ENCODE results near the gene PEA15.

The PEA15 gene

DNA sequence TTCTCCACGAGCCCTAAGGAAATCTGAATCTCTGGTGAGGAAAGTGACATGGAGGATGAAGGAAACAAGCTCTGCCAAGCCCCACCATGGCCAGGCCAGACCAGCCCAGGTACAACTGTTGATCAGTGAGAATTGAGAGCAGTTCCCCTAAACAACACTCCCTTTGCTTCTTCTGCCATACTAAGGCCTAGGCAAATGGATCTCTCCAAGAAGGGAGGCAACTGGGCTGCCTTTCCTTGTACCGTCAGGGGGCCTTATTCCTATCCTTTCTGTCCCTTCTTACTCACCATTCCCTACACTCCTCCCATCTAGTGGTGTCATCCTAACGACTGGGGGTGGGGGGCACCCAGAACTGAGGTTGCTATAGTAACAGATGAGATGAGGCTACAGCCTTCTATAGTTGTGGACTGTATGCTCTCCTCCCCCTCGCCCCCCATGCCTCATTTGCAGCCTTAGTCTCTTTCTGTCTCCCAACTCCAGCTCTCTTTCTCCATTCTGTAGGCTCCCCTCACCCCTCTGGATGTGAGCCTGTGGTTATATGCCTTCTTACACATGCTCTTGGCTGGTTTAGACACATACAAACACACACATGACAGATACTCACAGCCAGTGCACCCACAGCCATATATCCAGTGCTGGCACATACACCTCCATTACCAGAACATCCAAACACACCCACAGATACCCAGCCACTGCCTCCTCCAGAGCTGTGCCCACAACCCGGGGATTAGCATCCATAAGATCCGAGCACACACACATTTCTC, 3.6 kb downstream of the PEA15 start:
- no peak for DNase-seq (ENCODE audit: low read depth)

DNA sequence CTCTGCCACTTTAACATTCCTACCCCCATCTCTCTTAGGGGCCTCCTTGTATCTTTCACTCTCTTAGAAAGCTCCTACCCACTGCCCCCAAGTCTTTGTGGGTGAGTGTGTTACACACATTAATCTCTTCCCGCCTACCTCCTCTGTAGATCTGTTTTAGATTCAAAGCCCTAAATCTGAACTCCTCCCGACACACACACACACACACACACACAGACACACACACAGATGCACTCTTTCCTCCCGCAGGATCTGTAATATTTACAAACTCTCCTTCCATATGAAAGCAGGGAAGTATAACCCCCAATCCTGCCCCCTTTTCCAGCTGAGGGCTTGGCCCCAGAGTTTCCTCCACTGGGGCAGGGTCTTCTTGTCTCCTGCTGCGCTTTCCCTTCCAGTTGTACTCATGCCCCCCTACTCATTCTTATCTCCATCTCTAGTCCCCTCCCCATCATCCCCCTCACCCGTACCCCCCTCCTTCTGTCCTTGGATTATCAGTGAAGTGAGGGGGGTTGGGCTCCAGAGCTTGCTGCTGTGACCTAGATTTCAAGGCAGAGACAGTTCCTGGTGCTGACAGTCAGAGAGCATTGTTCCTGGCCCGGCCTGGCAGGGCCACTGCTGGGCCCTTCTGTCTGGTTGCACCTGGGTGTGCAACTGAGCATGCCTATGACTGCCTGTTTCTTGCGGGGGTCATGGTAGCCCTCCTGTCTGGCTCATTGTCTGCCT, 4.3 kb downstream of the PEA15 start:
- DNase-seq (ENCODE audit: low read depth): no peak

DNA sequence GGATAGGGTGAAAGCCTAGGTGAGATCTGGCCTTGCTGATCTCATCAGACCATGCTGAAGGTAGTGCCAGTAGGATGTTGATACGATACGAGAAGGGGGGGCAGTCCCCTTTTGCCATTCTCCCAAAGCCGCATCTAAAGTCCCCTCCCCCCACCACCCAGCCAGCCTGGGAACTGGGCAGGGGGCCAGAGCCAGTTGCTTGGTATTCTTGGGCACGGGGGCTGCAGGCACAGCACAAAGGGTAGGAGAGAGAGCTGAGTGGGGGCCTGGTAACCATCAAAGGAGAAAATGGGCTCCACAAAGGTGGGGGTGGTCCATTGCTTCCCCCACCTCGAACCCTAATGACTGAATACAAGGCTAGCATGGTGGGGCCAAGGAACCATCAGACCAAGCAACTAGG, 5.4 kb downstream of the PEA15 start:
- no peak for DNase-seq (ENCODE audit: low read depth)

DNA sequence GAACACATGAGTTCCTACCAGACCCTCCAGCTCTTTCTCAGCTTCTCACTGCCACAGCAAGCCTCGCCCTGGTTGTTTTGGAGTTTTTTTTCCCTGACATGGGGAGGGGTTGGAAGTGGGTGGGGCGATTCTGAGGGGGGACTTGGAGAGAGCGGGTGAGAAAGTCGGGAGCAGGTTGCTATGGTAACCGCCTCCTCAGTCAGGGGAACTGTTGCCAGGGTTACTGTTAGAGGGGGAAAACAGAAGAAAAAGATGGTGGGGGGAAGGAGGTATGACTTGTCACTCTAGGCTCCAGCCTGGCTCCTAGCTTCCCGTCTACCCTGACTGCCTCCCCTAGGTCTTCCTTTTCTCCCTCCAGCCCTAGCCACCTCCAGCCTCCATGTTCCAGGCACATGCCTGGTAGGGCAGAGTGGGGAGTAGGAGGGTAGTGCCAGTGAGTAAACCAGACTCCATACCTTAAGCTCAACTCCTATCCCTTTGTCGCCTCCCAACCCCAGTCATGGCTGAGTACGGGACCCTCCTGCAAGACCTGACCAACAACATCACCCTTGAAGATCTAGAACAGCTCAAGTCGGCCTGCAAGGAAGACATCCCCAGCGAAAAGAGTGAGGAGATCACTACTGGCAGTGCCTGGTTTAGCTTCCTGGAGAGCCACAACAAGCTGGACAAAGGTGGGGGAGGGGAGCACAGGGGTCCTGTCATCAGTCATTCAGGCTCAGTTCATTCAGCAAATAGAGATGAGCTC, 6.0 kb downstream of the PEA15 start:
- DNase-seq (ENCODE audit: low read depth): no peak

DNA sequence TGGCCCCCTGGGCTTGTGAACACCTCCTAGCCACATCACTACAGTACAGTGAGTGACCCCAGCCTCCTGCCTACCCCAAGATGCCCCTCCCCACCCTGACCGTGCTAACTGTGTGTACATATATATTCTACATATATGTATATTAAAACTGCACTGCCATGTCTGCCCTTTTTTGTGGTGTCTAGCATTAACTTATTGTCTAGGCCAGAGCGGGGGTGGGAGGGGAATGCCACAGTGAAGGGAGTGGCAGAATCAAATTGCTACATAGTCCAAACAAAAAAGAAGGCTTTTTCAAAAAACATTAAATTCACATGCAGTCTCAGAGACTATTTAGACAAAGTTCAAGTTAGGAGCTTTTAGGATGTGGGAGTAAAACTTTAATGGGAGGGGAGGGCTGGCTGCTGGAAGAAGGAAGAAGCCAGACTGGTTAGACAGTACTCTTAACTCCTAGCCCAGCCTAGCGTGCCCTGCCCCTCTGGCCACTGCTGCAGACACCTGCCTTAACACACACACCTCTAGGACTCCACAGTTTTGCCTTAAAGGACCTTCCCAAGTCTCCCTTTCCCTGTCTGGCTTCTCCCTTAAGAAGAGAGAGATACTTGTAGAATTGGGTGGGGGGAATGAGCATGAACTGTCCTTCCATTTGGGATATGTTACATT, 9.4 kb downstream of the PEA15 start:
- no peak for DNase-seq (ENCODE audit: low read depth)

DNA sequence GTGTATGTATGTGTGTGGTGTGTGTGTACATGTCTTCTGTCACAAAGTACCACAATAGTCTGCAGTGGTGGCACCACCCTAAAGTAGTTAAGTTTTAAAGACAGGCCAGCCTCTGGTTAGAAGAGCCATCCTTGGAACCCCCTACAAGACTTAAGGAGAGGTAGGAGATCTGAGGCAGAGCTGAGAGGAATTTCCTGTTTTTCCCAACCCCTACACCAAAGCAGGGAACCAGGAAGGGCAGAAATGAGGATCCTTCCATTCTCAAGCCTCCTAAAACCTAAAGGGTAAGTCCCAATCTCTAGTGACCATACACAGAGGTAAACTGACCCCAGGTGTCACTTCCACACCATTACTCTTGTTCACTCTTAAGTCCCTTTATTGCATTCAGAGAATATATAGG, 11.1 kb downstream of the PEA15 start:
- no peak for DNase-seq (ENCODE audit: low read depth)

DNA sequence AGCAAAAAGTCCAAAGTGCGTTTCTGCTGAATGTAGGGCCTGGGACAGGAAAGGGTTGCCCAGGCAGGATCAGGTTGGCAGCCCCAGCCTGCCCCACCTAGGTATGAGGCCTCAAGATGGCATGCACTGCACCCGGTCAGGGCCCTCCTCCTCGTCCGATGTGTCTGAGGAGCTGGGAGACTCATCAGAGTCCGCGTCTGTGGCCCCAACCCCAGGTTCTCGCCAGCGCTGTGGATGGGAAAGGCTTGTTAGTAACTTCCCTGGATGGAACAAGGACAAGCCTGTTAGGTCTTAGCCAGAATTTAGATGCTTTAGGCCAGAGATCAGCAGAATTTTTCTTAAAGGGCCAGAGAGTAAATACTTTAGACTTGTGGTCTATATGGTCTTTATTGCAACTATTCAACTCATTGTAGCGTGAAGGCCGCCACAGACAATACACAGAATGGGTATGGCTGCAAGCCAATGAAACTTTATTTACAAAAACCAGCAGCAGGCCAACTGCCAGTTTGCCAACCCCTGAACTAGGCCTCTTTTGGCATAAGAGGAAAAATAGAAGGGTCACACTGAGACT, 12.4 kb downstream of the PEA15 start:
- no peak for DNase-seq (ENCODE audit: low read depth)

DNA sequence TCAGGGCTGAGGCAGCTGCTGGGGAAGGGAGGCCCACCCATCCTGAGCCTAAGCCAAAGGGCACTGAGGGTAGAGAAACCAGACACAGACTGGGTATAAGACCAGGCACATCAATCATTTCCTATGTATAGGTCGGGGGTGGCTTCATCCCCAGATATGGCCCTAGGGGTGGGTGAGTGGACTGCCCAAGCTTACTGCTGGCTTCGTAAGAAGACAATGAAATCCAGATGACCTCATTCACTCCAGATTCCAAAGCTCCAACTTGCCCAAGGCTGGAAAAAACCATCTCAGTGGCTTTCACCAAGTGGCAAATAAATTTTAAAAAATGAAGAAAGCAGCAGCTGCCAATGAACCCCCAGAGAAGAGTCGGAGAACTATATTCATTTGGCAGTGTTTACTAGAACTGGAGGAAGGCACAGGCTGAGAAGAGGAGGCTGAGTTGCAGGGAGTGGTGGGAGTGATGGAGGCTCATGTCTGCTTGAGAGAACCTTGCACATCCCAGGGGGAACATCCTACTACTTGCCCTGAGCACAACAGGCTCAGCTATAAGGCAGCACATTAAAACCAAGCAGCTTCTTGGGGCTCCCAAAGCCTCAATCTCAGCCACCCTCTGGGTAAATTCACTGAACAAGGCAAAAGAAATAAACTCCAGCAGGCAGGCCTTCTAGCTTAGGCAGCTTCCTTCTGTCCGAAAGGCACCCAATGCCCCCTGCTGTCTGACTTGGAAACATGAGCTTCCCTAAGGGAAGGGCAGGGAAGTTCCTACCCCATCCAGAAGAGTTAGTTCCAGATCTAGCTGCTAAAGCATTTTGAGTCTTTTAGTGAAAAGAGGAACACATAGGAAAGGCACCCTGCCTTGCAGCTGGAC, 14.1 kb downstream of the PEA15 start:
- no peak for DNase-seq (ENCODE audit: low read depth)

DNA sequence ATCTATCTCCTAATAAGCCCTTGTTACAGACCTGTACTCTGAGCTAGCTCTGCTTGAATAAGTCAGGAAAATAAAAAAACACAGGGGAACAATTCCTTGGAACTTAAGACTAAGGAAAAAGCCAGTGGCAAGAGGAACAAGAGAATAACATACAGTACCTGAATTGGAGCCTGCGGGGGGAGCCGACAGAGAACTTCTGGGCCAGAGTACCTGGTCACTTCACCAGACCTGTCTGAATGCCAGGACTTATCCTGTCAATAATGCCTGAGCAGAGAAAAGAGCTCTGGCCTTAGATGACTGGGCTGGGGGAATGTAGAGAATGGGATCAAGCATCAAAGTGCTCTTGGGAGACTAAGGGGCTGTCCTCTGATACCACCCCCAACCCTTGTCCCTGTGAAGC, 15.1 kb downstream of the PEA15 start:
- DNase-seq (ENCODE audit: low read depth): no peak

DNA sequence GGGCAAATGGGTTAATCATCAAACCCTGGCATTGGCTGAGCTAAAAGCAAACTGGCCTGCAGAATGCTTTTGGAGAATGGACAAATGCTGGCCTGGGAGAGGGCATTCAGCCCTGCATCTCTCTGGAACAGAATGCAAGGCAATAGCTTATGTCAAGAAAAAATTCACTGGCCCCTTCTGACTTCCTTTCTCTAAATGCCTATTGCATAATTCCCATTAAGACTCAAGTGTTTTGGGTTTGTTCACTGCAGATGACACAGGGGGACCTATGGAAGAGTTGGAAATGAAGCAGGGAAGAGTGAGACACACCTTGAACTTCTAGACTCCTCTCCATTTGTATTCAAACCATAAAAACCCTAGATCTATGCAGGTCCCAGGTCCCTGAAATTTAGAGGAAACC, 15.9 kb downstream of the PEA15 start:
- no peak for DNase-seq (ENCODE audit: low read depth)

DNA sequence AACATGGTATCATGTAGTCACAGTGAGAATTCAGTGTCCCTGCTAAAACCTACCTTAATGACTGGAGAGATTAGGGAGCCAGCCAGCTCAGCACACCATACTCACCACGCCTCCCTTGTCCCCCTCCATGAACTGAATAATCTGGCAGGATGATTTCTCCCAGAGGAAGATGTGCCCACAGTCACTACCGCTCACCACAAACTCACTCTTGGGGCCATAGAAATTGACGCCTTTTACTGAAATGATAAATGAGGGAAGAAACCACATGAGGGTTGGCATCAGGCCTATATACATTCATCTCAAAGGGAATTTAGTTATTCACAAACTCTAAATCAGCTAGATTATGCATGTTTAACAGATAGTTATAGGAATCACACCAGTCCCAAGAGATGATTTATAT, 17.4 kb downstream of the PEA15 start:
- DNase-seq (ENCODE audit: low read depth): no peak

DNA sequence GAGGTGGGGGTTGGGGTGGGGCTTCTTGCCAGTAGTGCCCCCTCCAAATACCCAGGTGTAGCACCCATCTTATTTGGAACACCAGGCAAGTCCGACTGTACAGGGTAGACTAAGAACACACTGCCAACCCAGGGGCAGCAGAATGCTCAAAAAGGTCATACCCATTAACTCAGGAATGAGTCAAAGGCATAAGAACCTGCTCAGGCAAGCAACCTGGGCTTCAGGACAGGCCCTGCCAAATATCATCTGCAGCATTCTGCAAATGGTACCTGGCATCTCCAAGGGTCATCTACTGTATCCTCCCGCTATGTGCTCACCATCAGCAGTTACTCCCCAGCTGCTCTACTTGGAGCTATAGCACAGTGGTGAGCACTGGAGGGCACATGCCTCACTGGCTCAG, 19.4 kb downstream of the PEA15 start:
- DNase-seq (ENCODE audit: low read depth): no peak

DNA sequence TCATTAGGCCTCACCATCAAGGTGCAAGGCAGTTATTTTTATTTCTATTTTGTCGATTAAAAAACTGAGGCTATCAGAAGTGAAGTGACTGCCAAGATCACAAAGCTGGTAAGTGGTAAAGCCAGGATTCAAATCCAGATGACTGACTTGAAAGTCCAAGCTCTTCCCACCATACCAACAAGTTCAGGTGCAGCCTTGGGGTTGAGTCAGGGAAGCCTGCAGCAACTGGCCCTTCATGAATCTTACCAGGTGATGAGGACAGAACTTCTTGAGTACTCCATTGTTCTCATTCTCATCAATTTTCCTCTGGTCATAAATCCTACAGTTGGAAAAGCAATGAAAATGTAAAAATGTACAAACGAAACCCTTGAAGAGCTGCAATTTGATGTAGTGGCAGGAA, 20.2 kb downstream of the PEA15 start:
- no peak for DNase-seq (ENCODE audit: low read depth)

DNA sequence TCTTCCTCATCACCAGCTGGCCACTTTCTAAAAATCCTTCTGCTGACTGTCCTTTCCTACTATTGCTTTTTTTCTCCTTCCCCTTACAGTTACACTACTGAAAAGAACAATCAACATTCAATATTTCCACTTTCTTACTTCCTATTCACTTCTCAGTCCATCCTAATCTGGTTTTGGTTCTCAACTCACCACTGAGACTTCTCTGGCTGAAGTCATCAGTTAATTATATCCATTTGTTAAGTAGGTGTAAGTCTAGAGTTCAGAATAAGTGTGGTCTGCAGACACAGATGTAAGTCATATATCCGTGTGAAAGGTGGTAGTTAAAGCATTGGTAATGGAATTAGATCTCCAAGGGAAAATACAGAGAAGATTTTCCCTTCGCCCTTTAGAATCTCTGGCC, 21.4 kb downstream of the PEA15 start:
- DNase-seq (ENCODE audit: low read depth): no peak

DNA sequence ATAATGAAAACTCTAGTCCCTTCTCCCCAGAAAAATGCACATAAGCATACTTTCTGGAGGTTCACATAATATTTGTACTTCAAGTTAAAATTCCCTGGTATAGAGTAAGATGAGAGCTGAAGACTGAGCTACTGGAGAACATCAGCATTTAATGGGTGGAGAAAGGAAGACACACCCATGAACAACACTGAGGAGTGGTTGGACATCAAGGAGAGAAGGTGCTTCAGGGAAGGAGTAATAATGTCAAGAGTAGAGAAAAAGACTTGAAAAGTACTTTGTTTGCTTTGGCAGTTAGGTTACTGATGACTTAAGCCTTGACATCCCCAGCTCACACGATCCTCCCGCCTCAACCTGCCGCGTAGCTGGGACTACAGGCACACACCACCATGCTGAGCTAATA, 21.9 kb downstream of the PEA15 start:
- no peak for DNase-seq (ENCODE audit: low read depth)

DNA sequence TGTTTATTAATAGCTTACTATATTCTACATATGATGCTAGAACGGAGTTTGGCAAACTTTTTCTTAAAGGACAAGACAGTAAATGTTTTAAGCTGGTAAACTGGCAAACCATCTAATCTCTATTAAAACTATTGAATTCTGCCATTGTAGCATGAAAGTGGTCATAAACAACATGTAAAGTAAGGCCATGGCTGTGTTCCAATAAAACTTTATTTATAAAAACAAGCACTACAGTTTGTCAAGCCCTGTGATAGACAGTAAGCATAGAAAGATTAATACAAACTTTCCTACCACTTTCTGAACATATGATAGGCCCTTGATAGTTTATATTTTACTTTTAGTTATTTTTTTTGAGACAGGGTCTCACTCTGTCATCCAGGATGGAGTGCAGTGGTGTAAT, 22.4 kb downstream of the PEA15 start:
- DNase-seq (ENCODE audit: low read depth): no peak

DNA sequence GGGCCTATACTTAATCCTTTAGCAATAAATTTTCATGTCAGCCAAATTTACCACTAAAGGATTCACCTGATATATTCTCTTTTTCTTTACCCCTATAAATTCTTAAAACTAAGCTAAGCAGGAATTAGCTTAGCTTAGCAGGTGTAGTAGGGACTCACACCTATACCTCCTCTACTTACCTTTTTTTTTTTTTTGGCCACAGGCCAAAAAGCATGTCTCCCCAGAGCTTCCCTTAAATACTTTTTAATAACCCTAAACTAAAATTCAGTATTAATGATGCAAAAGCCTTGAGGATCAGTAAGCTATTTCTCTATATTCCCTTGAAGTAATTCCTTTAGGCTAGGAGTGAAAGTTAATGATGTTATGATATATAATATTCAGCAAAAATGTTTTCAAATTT, 23.2 kb downstream of the PEA15 start:
- no peak for DNase-seq (ENCODE audit: low read depth)

DNA sequence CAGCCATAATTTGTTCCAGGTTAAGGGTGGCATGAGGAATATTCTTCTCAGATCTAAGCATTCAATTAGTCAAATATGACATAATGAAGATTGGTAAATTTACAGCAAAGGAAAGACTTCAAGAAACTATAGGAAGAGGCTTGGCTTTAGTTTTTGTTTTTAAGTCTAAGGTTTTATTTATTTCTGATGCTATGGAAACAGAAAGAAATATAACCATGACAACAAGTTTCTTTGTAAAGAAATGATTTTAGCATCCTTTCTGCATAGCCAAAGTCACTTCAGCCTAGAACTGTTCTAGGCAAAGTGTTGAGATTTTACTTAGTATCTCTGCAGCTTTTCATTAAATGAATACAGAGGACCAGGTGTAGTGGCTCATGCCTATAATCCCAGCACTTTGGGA, 27.7 kb downstream of the PEA15 start:
- no peak for DNase-seq (ENCODE audit: low read depth)

DNA sequence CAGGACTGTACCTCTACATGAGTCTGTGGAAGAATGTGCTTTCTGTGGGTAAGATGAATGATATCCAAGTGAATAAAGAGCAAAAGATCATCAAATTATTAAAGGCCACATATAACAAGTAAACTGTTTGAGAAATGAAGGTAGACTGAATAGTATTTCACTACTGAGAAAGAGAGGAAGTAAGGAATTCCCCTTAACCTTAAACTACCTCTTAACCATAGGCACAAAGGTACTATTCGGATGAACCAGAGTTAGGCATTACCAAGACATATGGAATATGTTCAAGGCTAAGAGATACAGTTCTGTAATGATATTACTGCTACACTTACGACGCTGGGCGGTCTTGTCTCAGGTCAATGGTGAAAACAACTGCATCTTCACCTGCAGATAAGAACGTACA, 31.6 kb downstream of the PEA15 start:
- DNase-seq (ENCODE audit: low read depth): no peak

DNA sequence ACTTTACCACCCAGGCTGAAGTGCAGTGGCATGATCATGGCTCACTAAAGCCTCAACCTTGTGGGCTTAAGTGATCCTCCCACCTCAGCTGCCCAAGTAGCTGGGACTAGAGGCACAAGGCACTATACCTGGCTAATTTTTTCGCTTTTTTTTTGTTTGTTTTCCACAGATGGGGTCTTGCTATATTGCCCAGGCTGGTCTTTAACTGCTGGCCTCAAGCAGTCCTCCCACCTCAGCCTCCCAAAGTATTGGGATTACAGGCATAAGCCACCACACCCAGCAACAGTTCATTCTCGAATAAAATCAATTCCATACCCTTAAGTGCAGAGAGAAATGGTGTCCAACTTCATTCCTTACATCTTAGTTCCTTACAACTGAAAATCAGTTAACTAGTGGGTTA, 32.4 kb downstream of the PEA15 start:
- no peak for DNase-seq (ENCODE audit: low read depth)

DNA sequence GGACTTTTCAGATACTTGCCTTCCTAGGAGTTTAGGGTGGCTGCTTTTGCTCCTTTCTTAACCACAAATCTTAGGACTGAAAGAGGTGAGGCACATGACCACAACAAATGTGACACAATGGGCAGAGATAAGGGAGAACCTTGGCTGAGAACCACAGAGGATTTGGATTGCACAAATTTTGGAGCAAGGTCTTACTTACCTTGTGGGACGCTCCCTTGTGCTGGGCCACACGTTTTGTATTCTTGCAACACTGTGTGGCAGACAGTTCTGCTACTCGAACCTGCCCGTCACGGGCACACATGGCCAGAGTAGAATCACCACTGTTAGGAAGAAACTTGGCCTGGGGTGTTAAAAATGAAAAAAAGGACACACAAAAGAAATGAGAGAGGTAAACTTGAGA, 33.2 kb downstream of the PEA15 start:
- DNase-seq (ENCODE audit: low read depth): no peak

Measured in activated T-cell treated with anti-CD3 and anti-CD28 coated beads for 24 hours (primary cell).